NCI-H345 (cell line): Measurements from ENCODE around the gene PTGIR.
"Not testable (repeated sequence)": the region's sequence is repeated elsewhere in the genome, so short reads cannot be mapped to it uniquely, and the experiment has no call there.

ENCODE experiments used
- DNase-seq: peaks from one replicate; lab custom pipeline; 2025; lab: John Stamatoyannopoulos, UW

The PTGIR gene

DNA sequence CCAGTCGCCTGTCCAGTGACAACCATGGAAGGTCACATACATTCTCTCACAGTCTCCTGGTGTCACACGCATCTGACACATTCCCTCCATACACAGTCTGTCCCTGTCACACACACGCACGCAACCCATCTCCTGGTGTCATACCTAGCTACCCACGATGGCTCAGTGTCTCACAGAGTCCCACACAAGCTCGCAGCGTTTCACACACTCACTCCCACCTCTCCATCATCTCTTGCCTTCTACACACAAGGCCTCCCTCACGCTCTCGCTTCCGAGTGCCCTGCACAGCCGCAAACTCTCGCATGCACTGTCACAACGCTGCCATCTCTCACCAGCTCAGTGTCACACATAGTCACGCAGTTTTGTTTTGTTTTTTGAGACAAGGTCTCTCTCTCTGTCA is 12.3 kb upstream of the PTGIR start:
- no peak for DNase-seq

DNA sequence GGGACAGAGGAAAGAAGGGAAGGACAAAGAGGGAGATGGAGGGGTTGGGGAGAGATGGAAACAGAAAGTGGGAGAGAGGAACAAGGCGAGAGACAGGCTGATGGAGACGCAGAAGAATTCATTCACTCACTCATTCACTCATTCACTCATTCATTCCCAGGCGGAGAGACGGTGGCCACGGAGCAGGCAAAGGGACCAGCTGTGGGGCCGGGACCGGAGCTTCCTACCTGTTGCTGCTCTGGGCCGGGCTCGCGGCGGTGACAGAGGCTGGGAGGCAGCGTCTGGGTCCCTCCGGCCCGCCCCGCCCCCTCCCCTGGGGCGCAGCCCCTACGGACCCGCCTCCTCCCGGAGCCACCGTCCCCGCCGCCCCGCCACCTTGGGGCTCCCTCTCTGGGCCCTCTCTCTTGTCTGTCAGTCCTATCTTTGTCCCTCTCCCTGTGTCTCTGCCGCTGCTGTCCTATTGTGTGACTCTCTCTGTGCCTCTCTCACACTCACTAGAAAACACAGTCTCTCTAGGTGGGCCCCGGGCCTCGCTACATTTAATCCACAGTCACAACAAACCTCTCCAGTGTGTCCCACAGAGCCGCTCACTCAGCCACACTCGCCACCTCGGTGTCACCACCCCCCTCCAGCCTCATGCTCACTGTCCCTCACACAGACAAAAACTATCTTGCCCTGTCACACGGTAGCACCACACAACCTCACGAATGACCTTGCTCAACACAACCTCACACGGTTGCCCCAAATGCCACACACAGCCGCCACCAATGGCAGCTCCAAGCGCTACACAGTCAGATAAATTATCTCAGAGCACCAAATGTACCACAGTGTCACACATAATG is 11.3 kb upstream of the PTGIR start, which contains the start of gene GNG8:
GNG8 (minus strand) TSS at position 283 of the 842 bp plus-strand sequence. CDS start 1,520 bp downstream, outside the sequence.
- DNase-seq = peak; percentile 23

DNA sequence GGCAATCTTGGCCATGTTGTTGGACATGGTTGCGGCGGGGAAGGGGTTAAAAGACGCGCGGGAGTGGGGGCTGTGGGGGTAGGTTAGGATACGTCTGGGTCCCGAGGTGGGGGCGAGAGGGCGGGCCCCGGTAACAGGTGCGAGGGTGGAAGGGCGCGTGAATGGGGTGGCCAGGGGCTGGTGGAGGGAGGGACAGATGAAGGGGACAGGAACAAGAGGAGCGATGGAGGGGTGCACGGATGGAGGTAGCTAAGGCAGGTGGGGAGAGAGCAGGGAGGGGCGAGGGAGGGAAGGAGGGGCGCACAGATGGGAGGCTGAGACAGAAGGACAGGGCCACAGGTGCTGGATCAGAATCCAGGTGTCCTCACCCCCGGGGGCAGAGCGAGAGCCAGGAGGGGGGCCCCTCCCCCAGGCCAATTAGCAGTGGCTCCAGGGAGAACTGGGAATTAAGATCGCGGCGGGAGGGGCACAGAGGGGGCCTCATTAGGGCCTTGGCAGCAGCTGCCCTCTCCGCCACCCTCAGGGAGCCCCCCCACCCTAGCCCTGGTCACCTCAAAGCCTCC is 9.8 kb upstream of the PTGIR start:
- DNase-seq = peak; percentile 55

DNA sequence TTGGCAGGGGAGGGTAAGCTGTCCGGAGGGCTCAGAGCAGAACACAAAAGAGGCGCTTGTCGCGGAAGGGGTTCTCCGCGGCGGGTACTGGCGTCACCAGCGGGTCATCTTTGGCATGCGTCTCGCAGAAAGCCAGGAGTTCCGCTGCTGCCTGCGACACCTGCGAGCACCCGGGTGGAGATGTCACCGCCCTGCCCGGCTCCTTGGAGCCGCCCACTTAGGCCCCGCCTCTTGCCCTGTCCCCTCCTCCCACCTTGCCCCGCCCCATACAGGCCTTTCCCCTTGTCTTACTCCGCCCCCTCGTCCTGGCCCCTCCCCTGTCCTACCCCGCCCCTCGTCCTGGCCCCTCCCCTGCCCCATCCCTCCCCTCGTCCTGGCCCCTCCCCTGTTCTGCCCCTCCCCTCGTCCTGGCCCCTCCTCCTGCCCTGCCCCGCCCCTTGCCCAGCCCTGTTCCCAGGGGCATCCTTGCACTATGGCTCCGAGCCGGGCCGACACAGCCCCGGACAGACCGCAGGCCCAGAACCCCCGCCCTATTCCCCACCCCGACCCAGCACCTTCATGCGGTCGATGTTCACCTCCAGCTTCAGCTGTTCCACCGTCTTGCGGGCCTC is 9.3 kb upstream of the PTGIR start:
- peak; percentile 61 for DNase-seq

DNA sequence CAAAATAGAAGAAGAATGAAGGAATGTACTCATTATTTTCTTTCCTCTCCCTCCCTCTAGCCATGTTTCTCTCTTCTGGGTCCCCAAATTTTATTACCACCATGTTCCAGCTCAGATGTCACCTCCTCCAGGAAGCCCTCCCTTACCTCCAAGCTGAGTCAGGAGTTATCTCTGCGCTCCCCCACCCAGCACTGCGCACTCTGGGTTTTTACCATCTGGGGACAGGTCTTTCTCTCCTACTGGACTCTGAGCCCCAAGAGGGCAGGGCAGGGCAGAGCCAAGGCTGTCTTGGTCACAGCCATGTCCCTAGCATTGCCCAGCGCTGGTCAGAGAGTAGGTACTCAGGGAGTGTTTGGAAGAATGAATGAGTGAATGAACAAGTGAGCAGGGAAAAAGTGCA is 8.2 kb upstream of the PTGIR start:
- DNase-seq = no peak

DNA sequence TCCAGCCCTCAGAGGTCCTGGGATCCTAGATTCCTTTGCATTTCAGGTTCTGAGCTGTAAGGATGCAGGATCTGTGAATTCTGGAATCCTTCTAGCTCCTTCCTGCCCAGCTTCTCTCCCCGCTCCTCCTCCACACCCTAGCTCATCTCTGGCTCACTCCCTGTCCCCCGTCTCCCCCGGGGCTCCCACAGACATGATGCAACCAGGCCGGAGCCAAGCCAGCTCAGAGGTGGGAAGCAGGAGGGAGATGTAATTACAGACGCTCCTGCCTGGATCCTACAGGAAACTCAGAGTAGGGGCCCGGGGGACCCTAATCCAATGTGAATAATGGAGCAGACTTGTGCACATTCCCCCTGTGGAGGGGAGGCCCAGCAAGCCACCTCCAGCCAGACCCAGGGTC is 6.6 kb upstream of the PTGIR start:
- DNase-seq = no peak

DNA sequence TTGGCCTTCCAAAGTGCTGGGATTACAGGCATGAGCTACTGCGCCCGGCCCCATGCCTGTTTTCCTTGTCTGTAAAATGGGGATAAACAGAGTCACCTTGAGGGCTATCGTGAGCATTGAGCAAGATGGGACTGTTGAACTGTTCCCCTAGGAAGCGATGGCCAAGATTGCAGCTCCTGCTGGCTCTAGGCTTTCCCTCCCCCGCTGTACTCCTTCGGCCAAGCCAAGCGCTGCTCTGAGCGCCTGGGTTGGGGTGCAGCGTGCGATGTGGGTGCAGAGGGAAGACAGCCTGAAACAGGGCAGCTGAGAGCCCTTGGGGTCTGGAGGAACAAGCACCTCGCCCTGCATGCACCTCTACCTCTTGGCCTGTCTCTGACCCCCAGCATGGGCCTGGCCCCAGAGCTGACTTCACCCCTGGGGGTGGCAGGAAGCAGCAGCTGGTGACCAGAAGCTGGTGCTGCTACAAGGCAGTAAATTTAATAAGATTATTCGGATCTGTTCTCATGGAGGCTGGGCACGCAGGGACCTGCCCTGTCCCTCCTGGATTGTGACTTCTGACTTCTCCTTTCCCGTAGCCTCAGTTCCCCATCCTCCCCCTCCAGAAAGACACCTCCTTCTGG is 5.8 kb upstream of the PTGIR start:
- no peak for DNase-seq

DNA sequence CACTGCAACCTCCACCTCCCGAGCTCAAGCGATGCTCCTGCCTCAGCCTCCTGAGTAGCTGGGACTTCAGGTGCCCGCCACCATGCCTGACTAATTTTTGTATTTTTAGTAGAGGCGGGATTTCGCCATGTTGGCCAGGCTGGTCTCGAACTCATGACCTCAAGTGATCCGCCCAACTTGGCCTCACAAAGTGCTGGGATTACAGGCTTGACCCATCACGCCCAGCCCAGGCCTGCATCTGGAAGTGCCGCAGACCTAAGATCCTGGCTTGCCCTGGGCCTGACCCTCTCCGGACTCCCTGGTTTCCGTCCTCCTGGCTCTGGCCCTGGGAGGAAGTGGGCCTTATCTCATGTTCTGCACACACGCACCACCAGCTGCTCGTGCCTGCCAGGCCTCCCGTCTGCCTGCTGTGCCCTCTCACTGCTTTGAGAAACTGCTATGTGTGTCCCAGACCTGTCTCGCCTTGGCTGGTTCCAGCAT is 4.7 kb upstream of the PTGIR start:
- no peak for DNase-seq

DNA sequence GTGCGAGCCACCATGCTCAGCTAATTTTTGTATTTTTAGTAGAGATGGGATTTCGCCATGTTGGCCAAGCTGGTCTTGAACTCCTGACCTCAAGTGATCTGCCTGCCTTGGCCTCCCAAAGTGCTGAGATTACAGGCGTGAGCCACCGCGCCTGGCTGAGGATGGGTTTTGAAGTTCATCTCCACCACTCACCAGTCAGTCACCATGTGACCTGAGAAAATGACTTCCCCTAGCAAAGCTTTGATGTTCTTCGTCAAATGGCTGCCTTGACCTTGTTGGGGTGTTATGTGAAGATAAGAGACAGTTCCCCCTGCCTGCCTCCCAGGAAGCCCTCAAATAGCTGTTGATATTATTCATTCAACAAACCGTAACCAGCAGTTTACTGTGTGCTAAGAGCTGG is 4.1 kb upstream of the PTGIR start:
- DNase-seq = not testable (repeated sequence)

DNA sequence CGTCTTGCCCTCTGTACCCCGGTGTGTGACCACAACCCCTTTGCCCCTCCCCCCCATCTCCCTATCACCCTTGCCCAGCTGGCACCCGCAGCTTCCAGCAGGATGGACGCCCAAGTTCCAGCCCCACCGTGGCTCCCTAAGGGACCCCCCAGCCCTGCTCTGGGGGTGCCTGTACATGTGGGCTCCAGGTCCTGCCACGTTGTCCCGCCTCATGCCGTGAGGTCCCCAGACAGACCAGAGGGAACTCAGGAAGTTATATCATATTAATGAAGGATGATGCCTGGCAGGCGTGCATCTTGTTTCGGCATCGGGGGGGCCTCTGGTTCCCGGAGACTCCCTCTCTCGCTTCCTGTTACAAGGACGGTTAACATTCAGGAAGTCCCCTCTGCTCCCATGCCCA is 1.6 kb upstream of the PTGIR start:
- DNase-seq = no peak

DNA sequence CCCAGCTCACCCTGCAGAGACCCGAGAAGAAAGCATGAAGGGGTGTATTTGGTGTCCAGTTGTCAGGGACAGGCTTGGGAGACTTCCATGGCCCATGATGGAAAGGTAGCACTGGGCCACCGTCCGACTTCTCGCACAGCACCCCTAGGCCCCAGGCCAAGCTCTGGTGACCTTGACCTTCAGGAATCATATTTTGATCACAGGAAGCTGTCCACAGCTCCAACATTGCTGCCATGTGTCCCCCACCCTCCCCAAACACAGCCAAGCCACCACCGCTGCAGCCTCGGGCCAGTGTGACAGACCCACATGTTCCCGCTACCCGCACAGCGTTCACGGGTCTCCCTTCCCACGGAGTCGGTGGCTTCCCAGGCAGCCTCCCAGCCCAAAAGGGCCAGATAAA is 842 bp upstream of the PTGIR start:
- DNase-seq = no peak

DNA sequence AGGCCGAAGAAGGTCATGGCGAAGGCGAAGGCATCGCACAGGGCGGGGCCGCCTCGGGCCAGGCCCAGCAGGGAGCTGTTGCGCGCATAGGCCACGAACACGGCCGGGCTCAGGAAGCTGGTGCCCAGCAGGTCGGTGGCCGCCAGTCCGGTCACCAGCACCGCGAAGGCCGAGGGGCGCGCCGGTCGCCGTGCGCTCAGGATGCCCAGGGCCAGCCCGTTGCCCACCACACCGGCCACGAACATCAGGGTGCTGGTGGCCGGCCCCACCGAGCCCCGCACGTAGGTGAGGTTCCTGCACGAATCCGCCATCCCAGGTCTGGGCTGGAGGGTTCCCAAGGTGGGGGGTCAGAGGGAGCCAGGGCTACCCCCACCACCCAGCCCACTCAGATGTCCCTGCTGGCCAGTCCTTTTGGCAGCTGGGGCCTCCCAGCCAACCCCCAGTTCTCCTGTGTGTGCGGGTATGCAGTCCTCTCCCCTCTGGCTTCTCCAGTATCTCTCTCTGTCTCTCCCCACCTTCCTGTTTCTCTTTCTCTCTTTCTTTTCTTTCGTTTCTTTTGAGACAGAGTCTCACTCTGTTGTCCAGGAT is 880 bp downstream of the PTGIR start:
- no peak for DNase-seq

DNA sequence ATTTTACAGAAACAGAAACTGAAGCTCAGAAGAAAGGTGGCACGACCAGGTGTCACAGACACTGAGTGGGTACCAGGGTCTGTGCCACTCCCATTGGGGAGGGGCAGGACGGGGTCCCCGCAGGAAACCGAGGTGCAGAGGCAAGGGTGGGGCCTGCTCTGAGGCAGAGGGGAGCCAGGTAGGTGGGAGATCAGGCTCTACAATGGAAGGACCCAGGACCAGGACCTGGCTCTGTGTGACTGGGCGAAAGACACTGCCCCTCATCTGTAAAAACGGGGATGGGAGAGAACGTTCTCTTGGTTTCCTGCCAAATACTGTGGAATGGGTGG is 2.8 kb downstream of the PTGIR start:
- DNase-seq = no peak

DNA sequence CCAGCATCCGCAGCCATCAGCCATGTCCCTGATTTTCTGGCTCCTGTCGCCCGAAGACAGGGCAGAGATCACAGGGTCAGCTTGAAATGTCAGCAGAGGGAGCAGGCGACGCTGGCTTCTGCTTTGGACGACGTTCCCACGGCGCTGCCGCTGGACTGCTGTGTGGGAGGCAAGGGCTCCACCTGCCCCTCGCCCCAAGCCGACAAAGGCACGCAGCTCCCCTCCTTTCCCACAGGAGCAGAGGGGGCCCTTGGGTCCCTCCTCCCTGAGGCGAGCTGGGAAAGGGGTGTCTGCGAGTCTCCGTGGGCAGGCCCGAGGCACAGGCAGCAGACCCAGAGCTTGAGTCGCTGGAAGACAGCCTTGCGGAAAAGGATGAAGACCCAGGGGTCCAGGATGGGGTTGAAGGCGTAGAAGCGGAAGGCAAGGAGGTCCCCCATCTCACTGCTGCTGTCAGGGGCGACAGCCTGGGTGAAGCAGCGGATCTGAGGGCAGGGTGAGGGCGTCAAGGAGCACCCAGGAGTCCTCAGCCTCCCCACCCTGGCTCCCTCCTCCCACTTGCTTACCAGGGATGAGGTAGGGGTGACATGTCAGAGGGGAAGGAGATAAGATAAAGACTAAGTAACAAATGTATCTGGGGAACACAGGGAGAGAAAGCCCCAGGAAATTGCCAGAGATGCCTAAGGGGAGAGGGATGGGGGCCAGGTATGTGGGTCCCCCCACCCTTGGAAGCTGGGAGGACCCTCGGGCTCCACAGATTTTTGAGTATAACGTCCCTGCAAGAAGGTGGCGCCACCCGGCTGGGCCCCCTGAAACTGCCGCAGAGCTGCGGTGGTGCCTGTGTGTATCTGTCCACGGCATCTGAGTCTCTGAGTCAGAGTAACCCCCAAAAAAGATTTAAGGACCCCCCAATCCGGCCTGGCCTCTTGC is 3.4 kb downstream of the PTGIR start:
- DNase-seq = no peak

DNA sequence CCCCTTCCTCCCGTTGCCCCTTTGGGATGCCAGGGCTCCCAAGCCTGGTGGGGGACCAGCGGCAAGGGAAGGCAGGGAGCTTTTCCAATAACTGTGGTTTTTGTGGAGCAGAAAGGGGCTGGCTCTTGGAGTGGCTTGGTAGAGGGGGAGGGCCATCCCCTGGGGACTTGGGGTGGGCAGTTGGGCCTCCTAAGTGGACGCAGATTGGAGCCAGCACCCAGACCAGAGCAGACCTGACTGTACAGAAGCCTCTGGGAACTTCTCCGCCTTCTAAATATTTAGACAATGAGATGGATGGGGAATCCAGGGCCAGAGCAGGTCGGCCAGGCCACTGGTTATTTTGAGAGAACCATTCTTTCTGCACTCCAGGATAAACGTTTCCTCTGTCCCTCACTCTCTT is 4.2 kb downstream of the PTGIR start:
- no peak for DNase-seq

DNA sequence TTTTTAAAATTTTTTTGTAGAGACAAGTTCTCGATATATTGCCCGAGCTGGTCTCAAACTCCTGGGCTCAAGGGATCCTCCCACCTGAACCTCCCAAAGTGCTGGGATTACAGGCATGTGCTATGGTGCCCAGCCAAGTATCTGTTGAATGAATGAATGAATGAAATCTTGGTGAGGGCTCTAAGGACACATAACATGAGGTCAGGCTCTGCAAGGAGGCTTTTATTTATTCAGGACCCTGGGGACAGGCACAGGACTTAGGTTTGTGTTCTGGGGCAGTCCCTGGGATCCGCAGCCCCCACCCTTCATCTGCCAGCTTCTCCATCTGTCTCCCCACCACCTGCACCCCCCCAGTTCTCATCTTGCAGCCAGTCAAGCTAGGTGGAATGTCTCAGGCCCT is 4.6 kb downstream of the PTGIR start:
- DNase-seq = no peak

DNA sequence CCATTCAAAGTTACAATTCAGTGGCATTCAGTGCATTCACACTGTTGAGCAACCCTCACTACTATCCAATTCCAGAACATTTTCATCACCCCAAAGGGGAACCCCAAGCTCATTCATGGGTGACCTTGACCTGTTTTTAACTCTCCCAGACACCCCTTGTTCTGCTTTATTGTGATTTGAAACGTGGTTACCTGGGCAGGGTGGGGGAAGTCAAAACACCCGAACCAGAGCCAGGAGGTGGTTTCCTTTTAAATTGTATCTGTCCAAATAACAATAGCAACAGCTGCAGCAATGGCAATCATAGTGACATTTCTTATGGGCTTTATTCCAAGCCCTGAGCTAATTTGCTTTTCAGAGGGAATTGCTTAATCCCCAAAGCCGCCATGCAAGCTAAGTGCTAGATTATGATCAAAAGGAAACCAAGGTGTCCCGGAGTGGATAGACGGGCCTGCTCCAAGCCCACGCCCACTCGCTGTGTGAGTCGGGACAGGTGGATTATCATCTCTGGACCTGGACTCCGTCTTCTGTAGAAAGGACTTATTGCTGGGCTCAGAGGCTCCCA is 6.1 kb downstream of the PTGIR start:
- DNase-seq = peak; percentile 1

DNA sequence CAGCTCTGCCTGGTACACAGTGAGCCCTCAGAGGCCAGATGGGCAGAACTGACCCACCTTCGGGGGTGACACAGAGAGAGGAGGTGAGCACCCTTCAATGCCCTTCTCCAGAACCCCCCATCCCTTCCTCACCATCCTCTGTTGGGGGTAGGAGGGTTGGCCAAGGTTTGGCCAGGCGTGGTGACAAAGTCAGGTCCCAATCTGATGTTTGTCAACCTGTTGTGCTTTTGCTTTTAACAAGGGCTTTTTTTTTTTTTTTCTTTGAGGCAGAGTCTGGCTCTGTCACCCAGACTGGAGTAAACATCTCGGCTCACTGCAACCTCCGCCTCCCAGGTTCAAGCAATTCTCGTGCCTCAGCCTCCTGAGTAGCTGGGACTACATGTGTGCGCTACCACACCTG is 7.3 kb downstream of the PTGIR start:
- no peak for DNase-seq

DNA sequence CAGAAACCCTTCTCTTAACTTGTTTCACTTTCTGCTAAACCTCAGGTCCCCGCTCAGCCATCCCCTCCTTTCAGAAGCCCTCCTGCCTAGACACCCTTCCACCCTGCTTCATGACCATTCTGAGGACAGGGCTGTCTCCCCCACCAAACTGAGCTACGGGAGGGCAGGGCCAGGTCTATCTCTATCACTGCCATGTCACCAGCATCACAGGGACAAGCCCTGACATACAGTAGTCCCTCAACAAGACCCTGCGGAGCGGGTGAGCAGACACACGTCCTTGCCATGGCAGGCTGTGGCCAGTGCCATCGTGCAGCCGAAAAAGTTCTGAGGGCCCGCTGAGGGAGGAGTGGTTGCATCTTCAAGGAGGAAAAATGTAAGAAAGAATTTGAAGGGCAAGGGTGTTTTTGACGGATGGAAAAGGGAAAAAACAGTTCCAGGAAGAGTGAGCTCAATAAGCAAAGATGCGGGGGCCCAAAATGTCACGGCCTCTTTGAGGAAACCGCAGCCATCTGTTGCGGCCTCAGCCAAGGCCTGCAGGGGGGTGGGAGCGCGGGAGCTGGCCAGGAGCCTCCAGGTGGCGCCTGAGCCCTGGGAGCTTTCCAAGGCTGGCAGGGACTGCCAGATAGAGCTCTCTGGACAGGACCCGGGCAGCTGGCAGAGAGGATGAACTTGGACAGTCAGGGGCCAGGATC is 8.1 kb downstream of the PTGIR start:
- peak; percentile 45 for DNase-seq

DNA sequence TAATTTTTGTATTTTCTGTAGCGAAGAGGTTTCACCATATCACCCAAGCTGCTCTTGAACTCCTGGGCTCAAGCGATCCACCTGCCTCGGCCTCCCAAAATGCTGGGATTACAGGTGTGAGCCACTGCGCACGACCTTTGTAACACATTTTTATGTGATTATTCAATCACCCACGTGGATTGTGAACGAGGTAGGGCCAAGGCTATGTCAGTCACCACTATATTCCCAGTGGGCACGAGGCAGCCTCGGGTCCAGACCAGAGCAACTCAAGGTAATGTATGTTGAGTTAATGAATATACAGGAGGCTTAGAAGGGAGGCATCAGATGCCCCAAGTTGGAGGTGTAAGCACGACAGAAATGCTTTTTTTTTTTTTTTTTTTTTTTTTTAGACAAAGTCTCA is 8.9 kb downstream of the PTGIR start:
- DNase-seq = no peak
